ENCODE measurements around the gene RNU6-8.

GRCh38 chr14:32250681-32251080 lies 47.6 kb upstream of the RNU6-8 start:
- TF ChIP-seq CTCF (IDR thresholded peaks at IDR 0.05; ENCODE audit: low read depth, low read length) (no peak), EZH2phosphoT487 (IDR thresholded peaks at IDR 0.05; ENCODE audit: low read depth) (no peak)
